GM21825 (cell line): ENCODE data around the gene CCDC88C.

ENCODE experiments used
- ATAC-seq: cut with Tn5 transposase; IDR thresholded peaks from one replicate; pipeline ENCODE4 v1.9.1; 2021; ENCODE audit warnings: mild to moderate bottlenecking, moderate library complexity; ENCODE audit not compliant: unreplicated experiment

Gene CCDC88C

GRCh38 chr14:91348845-91349465, 68.7 kb downstream of the CCDC88C start:
- peak; percentile 5 for ATAC-seq

- ATAC-seq, result no peak
Observed at GRCh38 chr14:91346838-91347173, 70.8 kb downstream of the CCDC88C start.

GRCh38 chr14:91344096-91344495, 73.5 kb downstream of the CCDC88C start:
- no peak for ATAC-seq

GRCh38 chr14:91343051-91343450, 74.6 kb downstream of the CCDC88C start:
- ATAC-seq, result no peak

GRCh38 chr14:91342206-91342760, 75.3 kb downstream of the CCDC88C start:
- ATAC-seq, result no peak

GRCh38 chr14:91341751-91342154, 75.9 kb downstream of the CCDC88C start:
- no peak for ATAC-seq

GRCh38 chr14:91341334-91341733, 76.3 kb downstream of the CCDC88C start:
- ATAC-seq, result no peak

- no peak for ATAC-seq
Observed at GRCh38 chr14:91339671-91340369, 77.8 kb downstream of the CCDC88C start.

- no peak for ATAC-seq
Observed at GRCh38 chr14:91339076-91339475, 78.5 kb downstream of the CCDC88C start.

GRCh38 chr14:91338379-91338778, 79.2 kb downstream of the CCDC88C start:
- ATAC-seq, result no peak

GRCh38 chr14:91337699-91338335, 79.8 kb downstream of the CCDC88C start:
- ATAC-seq, result no peak

- ATAC-seq, result no peak
Observed at GRCh38 chr14:91336093-91336450, 81.5 kb downstream of the CCDC88C start.

GRCh38 chr14:91335191-91336092, 82.2 kb downstream of the CCDC88C start:
- no peak for ATAC-seq

GRCh38 chr14:91333650-91334039, 84.0 kb downstream of the CCDC88C start:
- ATAC-seq, result peak; percentile 63

GRCh38 chr14:91332986-91333649, 84.5 kb downstream of the CCDC88C start:
- no peak for ATAC-seq

GRCh38 chr14:91332171-91332985, 85.2 kb downstream of the CCDC88C start:
- no peak for ATAC-seq

GRCh38 chr14:91331721-91332120, 85.9 kb downstream of the CCDC88C start:
- ATAC-seq, result no peak

GRCh38 chr14:91330856-91331255, 86.8 kb downstream of the CCDC88C start:
- ATAC-seq, result no peak

GRCh38 chr14:91330096-91330696, 87.4 kb downstream of the CCDC88C start:
- ATAC-seq, result no peak
